Activated CD8-positive, alpha-beta memory T cell treated with anti-CD3 and anti-CD28 coated beads for 48 hours (primary cell): ENCODE measurements around the gene NFAM1.

Experiments used
- DNase-seq, 3 experiments: peaks; one replicate each; pipeline ENCODE4 v3.0.0-alpha.2; 2020; ENCODE audit warnings: low read depth in 2 of 3, low spot score in 2 of 3

Gene NFAM1

GRCh38 chr22:42361523-42361922 is 70.7 kb downstream of the NFAM1 start:
- no peak for DNase-seq

DNA sequence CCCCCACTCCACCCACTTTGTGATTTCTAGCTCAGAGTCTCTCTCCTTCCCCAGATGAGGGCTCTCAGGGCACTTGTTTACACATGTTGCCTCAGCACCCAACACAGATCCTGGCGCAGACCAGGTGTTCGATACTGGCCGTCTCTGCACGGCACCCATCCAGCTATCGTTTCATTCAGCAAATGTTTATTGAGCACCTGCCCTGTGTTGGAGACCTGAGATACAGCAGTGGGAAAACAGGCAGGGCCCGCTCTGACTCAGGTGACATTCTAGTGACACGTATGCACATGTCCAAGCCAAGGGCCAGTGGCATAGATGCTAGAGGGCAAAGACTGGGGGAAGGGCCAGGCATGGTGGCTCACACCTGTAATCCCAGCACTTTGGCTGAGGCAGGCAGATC is 71.9 kb downstream of the NFAM1 start:
- no peak for DNase-seq

- no peak for DNase-seq
Observed at GRCh38 chr22:42358643-42359558, 73.3 kb downstream of the NFAM1 start.

GRCh38 chr22:42357634-42358296 is 74.4 kb downstream of the NFAM1 start:
- no peak for DNase-seq

DNA sequence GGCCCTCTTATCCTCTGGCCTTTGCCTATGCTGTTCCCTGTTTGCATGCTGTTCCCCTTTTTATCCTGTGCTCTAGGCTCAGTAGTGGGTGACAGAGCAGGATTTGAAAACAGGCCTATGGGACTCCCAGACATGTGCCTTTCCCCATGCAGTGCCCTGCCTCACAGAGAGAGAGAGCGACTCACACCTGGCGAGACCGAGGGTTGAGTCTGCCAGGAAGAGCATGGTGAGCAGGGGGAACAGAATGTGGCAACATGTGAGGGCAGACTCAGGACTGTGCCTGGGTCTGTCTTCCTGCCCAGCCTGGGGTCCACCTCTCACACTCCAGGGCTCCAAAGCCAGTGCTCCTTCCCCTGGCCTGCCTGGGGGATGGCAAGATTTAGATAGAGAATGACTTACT is 75.0 kb downstream of the NFAM1 start:
- no peak for DNase-seq

- DNase-seq: no peak
Observed at GRCh38 chr22:42356533-42356932, 75.7 kb downstream of the NFAM1 start.

DNA sequence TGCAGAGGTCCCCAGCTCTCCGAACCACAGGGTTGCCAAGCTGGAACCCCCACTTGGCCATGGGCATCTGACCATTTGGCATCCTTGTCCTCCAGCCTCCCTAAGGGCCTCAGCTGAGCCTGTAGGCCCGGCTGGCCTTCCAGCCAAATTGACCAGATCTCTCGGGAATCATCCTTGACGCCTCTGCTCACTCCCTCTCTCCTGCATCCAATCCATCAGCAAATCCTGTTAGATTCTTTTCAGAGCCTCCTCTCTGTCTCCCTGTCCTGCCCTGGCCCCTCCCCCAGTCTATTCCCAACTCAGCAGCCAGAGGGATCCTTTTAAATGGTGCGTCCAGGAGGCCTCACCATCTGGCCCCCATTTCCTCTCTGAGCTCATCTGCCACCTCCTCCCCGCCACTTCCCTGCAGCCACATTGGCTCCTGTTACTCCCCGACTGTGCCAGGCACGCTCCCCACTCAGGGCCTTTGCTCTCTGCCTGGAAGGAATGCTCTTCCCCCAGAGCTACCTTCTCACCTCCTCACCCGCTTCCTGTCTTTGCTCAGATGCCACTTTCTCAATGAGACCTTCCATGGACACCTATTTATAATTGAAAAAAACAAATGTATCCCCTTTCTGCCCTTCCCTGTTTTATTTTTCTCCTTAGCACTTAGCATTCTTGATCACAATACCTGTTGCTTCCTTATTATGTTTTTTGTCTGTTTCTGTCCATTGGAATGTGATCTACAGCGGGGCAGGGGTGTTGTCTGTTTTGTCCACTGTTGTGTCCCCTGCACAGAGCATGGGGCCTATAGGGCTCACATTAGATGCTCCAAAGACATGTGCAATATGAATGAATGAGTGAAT is 78.1 kb downstream of the NFAM1 start:
- DNase-seq: no peak

- DNase-seq: no peak
Observed at GRCh38 chr22:42350373-42350772, 81.8 kb downstream of the NFAM1 start.

GRCh38 chr22:42347281-42347824 is 84.8 kb downstream of the NFAM1 start:
- DNase-seq: no peak

GRCh38 chr22:42346722-42347121 is 85.5 kb downstream of the NFAM1 start:
- no peak for DNase-seq

DNA sequence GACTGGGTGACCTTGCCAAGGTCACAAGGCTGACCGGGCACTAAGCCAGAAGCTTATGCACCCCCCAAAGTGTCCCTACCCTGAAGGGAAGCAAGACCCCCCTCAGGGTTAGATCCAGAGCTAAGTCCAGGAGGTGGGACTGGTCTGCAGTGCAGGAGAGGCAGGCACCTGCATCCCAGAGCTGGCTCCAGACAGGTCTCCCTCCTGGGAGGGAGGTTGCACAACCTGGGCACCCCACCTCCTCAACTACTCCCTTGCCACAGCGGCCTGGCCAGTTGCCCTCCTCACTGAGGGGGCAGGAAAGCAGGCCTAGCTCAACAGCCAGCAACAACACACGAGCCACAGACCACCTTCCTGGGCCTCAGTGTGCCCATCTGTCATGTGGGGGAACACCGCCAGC is 86.7 kb downstream of the NFAM1 start:
- DNase-seq: no peak

- DNase-seq: no peak
Observed at GRCh38 chr22:42344361-42344905, 87.8 kb downstream of the NFAM1 start.

DNA sequence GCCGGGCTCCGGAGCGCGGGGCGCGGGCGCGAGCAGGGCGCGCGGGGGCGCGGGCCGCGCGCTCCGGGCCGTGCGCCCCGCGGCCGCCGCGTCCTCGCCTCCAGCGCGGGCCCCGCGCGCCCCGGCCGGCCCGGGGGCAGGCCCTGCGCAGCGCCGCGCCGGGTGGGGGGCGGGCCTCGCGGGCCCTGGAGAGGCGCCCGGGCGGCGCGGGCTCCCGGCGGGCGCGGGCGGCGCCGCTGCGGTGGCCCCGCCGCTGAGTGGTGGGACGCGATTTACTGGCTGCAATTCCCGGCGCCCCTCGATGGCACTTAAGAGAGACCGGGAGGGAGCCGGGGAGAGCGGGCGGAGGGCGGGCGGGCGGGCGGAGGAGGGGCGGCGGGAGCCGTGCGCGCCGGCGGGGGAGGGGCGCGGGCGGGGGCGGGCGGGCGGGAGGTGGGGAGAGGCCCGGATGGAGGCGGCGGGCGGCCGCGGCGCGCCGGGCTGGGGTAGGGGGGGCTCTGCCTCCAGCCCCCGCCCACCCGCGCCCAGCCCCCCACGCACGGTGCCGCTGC is 88.6 kb downstream of the NFAM1 start:
- no peak for DNase-seq

DNA sequence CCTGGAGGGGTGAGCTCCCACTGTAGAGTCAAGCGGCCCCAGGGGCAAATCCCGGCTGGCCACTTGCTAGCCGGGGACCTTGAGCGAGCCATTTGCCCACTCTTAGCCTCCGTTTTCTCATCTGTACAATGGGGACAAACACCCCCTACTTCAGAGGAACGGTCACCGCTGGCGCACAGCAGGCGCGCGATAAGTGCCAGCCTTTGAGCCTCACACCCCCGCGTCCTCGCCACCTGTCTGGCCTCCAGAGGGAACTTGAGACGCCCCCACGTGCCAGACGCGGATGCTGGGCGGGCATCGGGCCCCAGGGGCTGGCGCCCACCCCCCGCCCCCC is 89.1 kb downstream of the NFAM1 start:
- DNase-seq: no peak

GRCh38 chr22:42342426-42343120 is 89.6 kb downstream of the NFAM1 start:
- no peak for DNase-seq

- DNase-seq: no peak
Observed at GRCh38 chr22:42341779-42342178, 90.4 kb downstream of the NFAM1 start.

DNA sequence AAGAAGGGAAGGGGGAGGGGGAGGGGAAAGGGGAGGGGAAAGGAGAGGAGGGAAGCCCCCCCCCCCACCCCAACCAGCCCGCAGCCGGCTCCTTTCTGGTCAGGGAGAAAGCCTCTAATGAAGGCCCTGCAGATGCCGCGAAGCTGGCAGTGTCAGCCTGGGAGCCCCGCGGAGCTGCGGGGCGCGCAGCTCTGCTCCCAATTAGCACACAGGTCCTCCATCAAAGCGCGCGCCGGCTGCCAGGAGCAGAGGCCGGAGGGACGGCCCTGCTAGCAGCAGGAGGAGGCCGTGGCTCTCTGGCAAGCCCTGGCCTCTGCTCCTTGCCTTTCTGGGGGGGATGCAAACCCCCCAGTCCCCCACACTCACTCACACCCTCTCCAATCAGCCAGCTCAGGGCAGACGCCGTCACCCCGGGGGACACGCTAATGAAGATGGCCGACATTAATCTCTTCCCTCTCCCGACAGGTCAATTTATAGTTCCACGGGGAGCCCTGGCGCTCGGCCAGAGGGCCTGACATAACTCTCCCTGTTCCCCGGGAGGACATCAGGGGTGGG is 91.3 kb downstream of the NFAM1 start:
- DNase-seq: no peak

GRCh38 chr22:42340150-42340549 is 92.1 kb downstream of the NFAM1 start:
- no peak for DNase-seq

- no peak for DNase-seq
Observed at GRCh38 chr22:42338479-42338878, 93.7 kb downstream of the NFAM1 start.

- no peak for DNase-seq
Observed at GRCh38 chr22:42337356-42337755, 94.8 kb downstream of the NFAM1 start.
